ENCODE measurements around the gene HIP1.
"Not testable (repeated sequence)": the region's sequence is repeated elsewhere in the genome, so short reads cannot be mapped to it uniquely, and the experiment has no call there.

Gene HIP1

DNA sequence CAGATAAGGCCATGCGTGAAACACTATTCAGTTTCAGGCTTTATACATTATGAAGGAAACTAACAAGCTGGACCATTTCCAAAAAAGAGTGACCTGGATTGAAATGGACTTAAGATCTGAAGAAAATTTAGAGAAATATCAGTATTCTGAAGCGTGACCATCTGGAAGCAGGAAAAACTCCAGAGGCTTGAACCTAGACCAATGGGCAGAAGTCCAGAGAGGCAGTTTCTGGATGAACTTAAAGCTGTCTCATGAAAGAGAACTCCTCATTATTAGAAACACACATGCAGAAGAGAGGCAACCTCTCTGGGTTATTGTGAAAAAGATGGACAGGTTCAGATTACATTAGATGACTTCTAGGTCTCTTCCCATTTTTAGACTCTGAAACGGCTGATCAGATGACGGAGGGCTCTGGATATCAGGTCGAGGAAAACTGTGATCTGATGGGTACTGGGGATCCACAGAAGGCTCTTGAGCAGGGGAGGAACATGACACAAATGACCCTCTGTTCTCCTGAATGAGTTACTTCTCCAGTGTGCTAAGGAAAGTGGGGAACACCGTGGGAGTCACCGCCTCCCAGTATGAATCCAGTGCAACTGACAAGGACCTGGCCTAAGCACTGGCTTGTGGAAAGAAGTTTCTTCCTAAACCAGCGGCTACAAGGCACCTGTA lies 130.2 kb downstream of the HIP1 start:
- DNase-seq = no peak

GRCh38 chr7:75604408-75604807 lies 134.3 kb downstream of the HIP1 start:
- DNase-seq = no peak

DNA sequence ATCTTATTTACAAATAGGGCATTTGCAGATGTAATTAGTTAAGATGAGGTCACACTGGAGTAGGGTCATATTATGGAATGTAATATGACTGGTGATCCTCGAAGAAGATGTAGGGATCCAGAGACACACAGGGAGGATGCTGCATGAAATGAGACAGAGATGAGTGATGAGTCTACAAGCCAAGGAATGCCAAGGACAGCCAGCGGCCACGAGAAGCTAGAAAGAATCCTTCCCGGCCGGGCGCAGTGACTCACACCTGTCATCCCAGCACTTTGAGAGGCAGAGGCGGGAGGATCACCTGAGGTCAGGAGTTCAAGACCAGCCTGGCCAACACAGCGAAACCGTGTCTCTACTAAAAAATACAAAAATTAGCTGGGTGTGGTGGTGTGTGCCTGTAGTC lies 135.9 kb downstream of the HIP1 start:
- DNase-seq = not testable (repeated sequence)

DNA sequence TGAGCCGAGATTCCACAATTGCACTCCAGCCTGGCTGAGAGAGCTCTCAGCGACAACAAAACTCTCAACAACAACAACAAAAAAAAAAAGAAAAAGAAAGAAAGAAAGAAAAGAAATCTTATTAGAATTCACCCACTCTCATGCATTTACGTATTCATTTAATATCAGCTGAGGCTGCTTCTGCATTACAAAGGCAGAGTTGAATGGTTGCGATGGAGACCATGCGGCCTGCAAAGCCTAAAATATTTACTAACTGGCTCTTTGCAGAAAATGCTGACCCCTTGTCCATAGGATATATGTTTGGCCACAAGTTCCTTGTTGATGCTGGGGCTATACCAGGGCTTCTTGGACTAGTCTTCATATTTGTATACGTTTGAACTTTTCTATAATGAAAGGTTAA lies 137.2 kb downstream of the HIP1 start:
- no peak for DNase-seq

DNA sequence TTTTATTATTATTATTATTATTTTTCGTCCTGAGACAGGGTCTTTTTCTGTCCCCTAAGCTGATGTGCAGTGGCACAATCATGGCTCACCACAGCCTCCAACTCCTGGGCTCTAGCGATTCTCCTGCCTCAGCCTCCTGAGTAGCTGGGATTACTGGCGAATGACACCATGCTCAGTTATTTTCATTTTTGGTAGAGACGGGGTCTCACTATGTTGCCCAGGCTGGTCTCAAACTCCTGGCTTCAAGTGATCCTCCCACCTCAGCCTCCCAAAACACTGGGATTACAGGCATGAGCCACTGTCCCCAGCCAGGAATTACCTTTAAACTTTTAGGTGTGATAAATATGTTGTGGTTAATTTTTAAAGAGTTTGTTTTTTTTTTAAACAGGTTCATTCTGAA lies 138.0 kb downstream of the HIP1 start:
- not testable (repeated sequence) for DNase-seq

DNA sequence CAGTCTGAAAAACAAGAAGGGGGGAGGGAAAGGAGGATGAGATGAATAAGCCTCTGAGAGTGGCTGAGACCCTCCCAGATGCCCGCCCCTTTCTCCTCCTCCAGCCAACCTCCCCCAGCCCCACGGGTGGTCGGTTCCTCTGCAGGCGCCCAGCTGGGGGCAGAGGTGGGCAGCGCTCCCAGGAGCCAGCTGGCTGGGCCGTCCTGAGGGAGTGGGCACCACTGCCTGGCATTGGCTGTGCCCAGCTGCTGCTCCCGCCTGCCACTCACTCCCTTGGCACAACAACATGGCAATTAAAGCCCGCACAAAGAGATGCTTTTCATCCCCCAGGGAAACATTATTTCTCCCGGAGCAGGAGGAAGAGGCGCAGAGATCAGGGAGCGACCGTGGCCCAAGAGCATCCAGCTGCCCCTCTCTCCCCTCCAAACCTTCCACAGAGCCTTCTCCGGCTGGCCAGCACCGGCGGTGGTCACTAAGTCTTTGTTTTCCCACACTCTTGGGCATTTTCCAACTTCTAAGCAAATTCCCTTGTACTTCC lies 139.4 kb downstream of the HIP1 start:
- DNase-seq = no peak

DNA sequence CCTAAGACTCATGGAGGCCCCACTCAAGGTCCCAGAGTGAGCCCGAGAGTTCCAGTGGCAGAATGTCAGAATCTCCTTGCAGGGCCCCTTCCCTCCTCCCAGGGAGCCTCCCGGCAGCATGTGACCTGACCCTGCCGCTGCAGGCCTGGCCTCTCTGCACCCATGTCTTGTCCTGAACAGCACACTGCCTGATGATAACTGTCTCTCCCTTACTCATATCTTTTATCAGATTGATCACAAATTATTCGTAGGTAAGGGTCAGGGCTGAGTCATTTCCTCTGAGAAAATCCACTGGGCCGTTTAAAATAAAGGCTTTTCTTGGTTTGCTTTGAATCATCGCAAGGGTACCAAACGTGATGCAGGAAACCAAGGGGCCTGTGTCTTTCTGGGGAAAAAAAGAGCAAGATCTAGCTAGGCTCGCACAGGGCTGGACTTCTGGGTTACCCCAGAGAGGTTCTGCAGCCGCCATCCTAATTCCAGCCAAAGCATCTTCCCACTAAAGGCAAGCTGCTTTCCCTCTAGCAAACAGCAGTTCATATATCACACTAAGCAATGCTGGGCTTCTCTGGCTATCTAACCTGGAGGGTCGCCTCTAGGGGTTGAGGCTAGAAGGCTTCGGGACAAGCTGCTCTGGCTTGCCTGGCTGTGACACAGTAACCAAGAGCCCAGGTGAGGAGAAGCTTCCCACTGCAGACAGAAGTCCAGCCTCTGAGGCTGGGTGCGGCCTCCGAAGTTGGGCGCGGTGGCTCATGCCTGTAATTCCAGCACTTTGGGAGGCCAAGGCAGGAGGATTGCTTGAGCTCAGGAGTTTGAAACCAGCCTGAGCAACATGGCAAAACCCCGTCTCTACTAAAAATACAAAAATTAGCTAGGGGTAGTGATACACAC lies 141.8 kb downstream of the HIP1 start:
- no peak for DNase-seq

- DNase-seq = no peak
These were observed 143.0 kb downstream of the HIP1 start for GRCh38 chr7:75595766-75596165.

DNA sequence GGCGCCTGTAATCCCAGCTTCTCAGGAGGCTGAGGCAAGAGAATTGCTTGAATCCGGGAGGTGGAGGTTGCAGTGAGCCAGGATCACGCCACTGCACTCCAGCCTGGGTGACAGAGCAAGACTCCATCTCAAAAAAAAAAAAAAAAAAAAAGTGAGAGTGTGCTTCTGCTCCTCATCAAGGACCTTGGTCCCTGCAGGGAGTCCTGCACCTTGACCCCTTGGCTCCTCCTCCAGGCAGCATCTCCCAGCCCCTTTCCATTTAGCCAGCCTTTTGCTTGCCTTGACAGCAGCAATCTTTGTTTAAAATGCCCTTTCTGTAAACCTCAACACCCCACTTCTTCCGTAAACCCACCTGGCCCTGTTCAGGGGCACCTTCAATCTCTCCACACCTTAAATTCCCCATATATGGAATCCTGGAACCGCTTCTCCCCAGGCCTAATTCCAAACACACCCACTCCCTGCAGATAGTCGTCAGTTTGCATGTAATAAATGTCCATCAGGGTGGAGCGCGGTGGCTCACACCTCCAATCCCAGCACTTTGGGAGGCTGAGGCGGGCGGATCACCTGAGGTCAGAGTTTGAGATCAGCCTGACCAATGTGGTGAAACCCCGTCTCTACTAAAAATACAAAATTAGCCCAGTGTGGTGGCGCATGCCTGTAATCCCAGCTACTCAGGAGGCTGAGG lies 145.1 kb downstream of the HIP1 start:
- not testable (repeated sequence) for DNase-seq

DNA sequence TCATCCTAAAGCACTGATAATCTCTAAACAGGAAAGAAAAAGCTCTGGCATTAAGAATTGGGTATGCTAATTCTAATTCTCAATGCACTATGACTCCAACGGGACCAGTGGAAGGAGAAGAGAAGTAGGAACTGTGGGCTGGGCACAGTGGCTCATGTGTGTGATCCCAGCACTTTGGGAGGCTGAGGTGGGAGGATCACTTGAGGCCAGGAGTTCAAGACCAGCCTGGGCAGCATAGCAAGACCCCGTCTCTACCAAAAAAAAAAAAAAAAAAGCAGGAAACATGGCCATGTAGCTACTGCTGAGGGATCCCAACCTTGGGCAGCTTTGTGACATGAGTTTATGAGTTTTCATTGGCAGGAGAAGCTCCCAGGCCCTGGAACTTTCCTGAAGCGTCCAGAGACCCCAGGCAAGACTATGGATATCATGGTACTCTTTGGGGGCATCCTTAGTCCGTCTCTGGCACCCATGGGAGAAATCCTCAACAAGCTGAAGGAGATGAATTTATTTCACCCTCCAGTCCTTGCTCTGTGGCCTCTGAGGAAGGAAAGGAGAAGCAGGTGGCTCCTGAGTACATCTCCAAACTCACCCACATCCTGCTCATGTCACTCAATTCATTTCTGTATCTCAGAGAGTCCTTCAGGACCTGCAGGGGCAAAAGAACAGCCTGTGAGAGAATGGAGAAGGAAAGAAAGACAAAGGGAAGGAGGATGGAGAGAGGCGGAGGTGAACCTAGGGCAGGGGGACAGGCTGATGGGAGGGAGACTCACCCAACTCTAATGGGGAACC lies 147.1 kb downstream of the HIP1 start:
- no peak for DNase-seq

DNA sequence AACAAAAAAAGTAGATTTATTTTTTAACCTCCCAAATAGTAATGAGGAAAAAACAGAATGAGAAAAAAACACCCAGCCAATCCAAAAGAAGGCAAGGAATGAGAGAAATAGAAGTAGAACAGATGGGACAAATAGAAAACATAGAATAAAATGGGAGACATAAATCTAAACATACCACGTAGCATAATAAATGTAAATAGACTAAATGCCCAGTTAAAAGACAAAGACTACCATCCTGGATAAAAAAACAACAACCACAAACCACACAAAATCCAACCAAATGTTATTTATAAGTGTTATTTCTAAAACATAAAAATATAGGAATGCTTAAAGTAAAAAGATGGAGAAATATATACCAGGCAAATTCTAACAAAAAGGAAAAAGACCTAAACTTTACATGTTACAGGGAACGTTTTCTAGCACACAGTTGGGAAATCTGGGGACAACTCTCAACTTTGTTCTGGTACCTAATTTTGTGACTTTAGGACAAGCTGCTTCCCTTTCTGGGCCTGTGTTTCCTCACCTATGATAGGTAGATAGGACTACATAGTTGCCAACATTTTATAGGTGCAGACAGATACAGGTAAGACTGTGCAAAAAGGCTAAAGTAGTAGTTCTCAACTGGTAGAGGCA lies 148.3 kb downstream of the HIP1 start:
- DNase-seq = no peak

- no peak for DNase-seq
These were observed 154.4 kb downstream of the HIP1 start for GRCh38 chr7:75584354-75584753.

GRCh38 chr7:75583255-75583654 lies 155.5 kb downstream of the HIP1 start:
- no peak for DNase-seq

DNA sequence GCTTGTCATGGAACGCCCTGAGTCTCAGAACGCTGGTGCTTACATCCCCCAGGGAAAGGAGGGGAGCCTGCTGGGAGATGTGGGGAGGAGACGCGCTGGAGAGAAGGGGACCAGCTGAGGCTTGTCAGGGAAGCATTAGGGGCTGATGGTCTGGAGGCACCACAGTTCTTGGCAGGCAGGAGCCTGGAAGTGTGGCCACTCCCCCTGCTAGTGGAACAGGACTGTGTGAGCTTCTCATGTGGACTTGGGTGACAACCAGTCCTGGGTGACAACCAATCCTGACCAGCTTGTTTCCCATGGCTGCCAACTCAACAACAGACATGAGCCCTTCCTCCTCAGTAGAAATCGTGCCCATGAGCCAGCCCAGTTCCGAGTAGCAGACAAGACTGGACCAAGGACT lies 158.8 kb downstream of the HIP1 start:
- no peak for DNase-seq

- no peak for DNase-seq
These were observed 160.7 kb downstream of the HIP1 start for GRCh38 chr7:75578081-75578480.

DNA sequence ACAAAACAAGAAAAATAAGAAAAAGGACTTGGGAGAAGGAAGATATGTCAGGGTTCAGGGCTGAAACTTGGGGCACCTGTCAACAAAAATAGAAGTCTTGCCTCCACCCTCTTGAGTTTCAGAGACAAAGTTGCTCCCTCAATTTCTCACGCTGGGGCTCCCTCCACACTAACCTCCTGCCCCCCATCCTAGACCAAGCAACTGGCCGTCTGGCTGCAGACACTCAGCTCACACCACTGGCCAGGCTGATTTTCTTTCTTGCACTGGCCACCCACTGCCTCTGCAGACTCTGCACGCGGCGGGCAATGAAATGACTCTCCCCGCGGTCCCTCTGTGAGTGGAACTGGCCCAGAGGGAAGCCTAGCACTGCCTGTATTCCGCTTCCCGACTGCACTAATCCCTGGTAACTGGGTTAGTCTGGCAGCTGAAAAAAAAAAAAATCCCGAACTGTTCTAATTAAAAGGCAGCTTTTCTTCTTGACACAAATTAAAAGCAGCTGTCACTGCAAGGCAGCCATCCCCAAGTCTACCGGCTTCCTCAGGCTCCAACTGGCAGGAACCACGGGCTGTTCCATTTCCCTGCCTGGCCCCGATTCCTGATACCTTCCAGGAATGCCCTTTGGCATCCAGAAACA lies 163.1 kb downstream of the HIP1 start:
- no peak for DNase-seq

- DNase-seq = no peak
These were observed 165.2 kb downstream of the HIP1 start for GRCh38 chr7:75573477-75574019.

DNA sequence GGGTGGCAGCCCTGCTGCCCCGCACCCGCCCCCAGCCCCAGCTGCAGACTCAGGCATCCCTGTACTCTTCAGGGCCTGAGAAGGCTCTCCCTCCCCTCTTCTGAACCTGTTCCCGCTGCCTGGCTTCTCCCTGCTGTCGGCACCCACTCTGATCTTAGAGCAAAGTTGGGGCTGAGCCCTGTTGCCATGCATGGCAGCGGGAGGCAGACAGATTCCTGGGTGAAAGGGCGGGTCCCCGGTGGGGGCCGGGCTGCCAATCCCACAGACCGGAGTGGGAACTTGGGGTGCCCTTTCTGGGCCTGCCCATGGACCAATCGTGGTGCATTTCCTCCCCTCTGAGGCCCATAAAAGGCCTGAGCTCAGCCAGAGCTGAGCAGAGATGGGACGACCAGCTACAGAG lies 165.9 kb downstream of the HIP1 start:
- no peak for DNase-seq

GRCh38 chr7:75572396-75572795 lies 166.3 kb downstream of the HIP1 start:
- DNase-seq = no peak

DNA sequence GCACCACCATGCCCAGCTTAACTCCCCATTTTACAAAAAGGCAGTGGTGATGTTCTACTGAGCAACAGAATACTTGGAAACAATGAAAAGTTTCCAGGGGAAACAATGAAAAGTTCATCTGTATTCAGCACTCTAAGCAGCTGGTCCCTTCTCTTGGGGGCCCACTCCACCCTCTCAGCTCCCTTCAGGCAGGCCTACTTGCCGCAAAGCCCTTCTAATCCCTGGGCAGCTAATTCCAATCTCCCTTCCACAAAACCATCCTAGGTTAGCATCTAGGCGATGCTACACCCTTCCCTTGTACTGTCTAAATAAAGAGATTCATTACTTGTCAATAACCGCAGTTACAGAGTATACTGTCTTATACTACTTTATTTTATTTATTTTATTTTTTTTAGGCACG lies 167.5 kb downstream of the HIP1 start:
- DNase-seq = no peak

DNA sequence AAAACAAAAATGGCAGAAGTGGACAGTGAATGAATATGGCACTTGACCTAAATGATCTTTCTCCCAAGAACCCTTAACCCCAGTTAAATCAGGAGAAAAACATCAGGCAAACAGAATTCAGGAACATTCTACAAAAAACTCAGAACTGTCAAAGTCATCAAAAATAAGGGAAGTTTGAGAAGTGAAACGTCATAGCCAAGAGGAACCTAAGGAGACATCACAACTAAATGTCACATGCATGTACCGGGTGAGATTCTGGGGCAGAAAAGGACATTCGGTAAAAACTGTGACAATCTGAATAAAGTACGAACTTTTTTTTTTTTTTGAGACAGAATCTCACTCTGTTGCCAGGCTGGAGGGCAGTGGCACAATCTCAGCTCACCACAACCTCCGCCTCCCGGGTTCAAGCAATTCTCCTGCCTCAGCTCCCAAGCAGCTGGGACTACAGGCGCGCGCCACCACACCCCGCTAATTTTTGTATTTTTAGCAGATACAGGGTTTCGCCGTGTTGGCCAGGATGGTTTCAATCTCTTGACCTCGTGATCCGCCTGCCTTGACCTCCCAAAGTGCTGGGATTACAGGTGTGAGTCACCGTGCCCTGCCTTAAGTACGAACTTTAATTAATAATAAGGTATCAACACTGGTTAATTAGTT lies 169.0 kb downstream of the HIP1 start:
- not testable (repeated sequence) for DNase-seq

Measured in activated CD8-positive, alpha-beta memory T cell treated with anti-CD3 and anti-CD28 coated beads, Interleukin-2, amount 50 U/mL, for 4 hours (primary cell).